HepG2 (cell line): ENCODE results near the gene GPC3. TPM values are rescaled to one million over a fixed set of nuclear protein-coding genes. Genes with fewer than 3 reads are reported as not detected.

Experiments used
- ATAC-seq: fragments of 200-7000 bp; cut with Tn5 transposase; 3 replicates; pipeline ENCODE4 v1.9.1; 2020; ENCODE audit warnings: mild to moderate bottlenecking, moderate library complexity
- BruUV-seq: library from RNA; stranded (reverse); fragments of 400-500 nt; replicated peaks from 2 replicates; lab custom pipeline; 2021; lab: Mats Ljungman, UMichigan
- CTCF ChIA-PET: fragments of 300-600 bp; formaldehyde crosslinking; extraction: SDS; loops from one replicate; lab custom pipeline; 2021; ENCODE audit warnings: low total read pairs, inconsistent platforms, low intra/inter-chr PET ratio; lab: Yijun Ruan, JAX
- POLR2A ChIA-PET: fragments of 350-600 bp; sonication (Branson Sonifier 250); formaldehyde crosslinking; loops from one replicate; lab custom pipeline; 2020; ENCODE audit warnings: antibody characterized with exemption, inconsistent platforms; lab: Yijun Ruan, JAX
- DNase-seq: peaks from one replicate; pipeline ENCODE4 v3.0.0-alpha.2; 2015; ENCODE audit warnings: low spot score
- FAIRE-seq: peaks from 3 replicates; lab custom pipeline; 2011; peaks lifted over from hg19 to GRCh38; lab: Jason Lieb, UNC
- H2AFZ ChIP-seq: one replicate; pipeline ENCODE4 v1.6.1; 2011; ENCODE audit warnings: low read length, inconsistent platforms
- H3K27ac ChIP-seq: fragments of 300-600 bp; 3 replicates; pipeline ENCODE4 v1.8.0; 2011; ENCODE audit warnings: mixed run types, mild to moderate bottlenecking, mixed read lengths, low read length, inconsistent platforms; ENCODE audit not compliant: insufficient read depth; ENCODE audit errors: extremely low read length
- H3K27me3 ChIP-seq, 2 experiments: fragments of 200-600 bp in 1 of 2; 2 replicates in 1 of 2; 3 replicates in 1 of 2; pipeline versions ENCODE4 v1.6.0 to v1.8.0; 2011; ENCODE audit warnings: low read length in 2 of 2, mild to moderate bottlenecking in 2 of 2, moderate library complexity in 2 of 2, inconsistent platforms in 1 of 2; ENCODE audit not compliant: insufficient read depth in 2 of 2, control insufficient read depth in 1 of 2
- H3K36me3 ChIP-seq, 2 experiments: fragments of 200-600 bp in 1 of 2; replicated peaks in 1 of 2; 2 replicates in 1 of 2; 3 replicates in 1 of 2; pipeline versions ENCODE4 v1.5.1 to v1.8.0; 2011; ENCODE audit warnings: low read length in 2 of 2, inconsistent platforms in 1 of 2; ENCODE audit not compliant: insufficient read depth in 2 of 2, control insufficient read depth in 1 of 2
- H3K4me1 ChIP-seq: 2 replicates; pipeline ENCODE4 v1.5.1; 2012; ENCODE audit warnings: low read length, inconsistent platforms; ENCODE audit not compliant: insufficient read depth
- H3K4me2 ChIP-seq: 2 replicates; pipeline ENCODE4 v1.6.0; 2011; ENCODE audit warnings: low read depth, low read length, inconsistent platforms
- H3K4me3 ChIP-seq, 3 experiments: fragments of 200-600 bp in 1 of 3; sonication (generic), shearing (Covaris generic) in 1 of 3; replicated peaks in 1 of 3; 2 replicates each; pipeline ENCODE4 v1.5.1; 2011 to 2016; ENCODE audit warnings: low read length in 3 of 3, inconsistent platforms in 2 of 3, low read depth in 2 of 3, mild to moderate bottlenecking in 2 of 3, control low read depth in 1 of 3, mixed read lengths in 1 of 3; ENCODE audit not compliant: insufficient read depth in 1 of 3
- H3K79me2 ChIP-seq: one replicate; pipeline ENCODE4 v1.6.1; 2011; ENCODE audit warnings: low read length, inconsistent platforms; ENCODE audit not compliant: insufficient read depth
- H3K9ac ChIP-seq: 2 replicates; pipeline ENCODE4 v1.6.0; 2011; ENCODE audit warnings: mild to moderate bottlenecking, low read depth, low read length, inconsistent platforms; ENCODE audit not compliant: insufficient read depth
- H3K9me3 ChIP-seq: 2 replicates; pipeline ENCODE4 v1.5.1; 2012; ENCODE audit warnings: mild to moderate bottlenecking, low read length
- H4K20me1 ChIP-seq: 2 replicates; pipeline ENCODE4 v1.6.0; 2011; ENCODE audit warnings: inconsistent platforms, mild to moderate bottlenecking, low read length, moderate library complexity; ENCODE audit not compliant: insufficient read depth
- ARNTL ChIP-seq: sonication (generic); formaldehyde crosslinking; IDR thresholded peaks from 2 replicates; pipeline ENCODE4 v1.4.0; 2020; ENCODE audit warnings: mild to moderate bottlenecking, missing genetic modification reagents
- DBP ChIP-seq: sonication (generic); formaldehyde crosslinking; IDR thresholded peaks from 2 replicates; pipeline ENCODE4 v1.4.0; 2020; ENCODE audit warnings: missing genetic modification reagents; ENCODE audit errors: not compliant biosample characterization
- EEA1 ChIP-seq: sonication (generic); formaldehyde crosslinking; IDR thresholded peaks from 2 replicates; pipeline ENCODE4 v1.5.1; 2020; ENCODE audit warnings: mild to moderate bottlenecking, missing genetic modification reagents, borderline replicate concordance
- JUND ChIP-seq: sonication (generic); formaldehyde crosslinking; IDR thresholded peaks from 2 replicates; pipeline ENCODE4 v1.8.0; 2022; ENCODE audit warnings: mild to moderate bottlenecking, missing genetic modification reagents
- MIER2 ChIP-seq: IDR thresholded peaks from 2 replicates; pipeline ENCODE4 v1.6.1; 2016; ENCODE audit warnings: missing biosample characterization, missing genetic modification reagents
- PLSCR1 ChIP-seq: sonication (generic); formaldehyde crosslinking; IDR thresholded peaks from 2 replicates; pipeline ENCODE4 v1.5.0; 2020; ENCODE audit warnings: missing genetic modification reagents, mild to moderate bottlenecking, borderline replicate concordance
- POLR2A ChIP-seq, 2 experiments: IDR thresholded peaks; 2 replicates each; pipeline ENCODE4 v1.6.1; 2011; ENCODE audit warnings: low read depth in 2 of 2, low read length in 2 of 2, mild to moderate bottlenecking in 1 of 2, moderate library complexity in 1 of 2; ENCODE audit not compliant: insufficient read depth in 1 of 2
- RBM22 ChIP-seq: fragments of 200-400 bp; formaldehyde crosslinking; optimal IDR thresholded peaks from 2 replicates; pipeline ENCODE3; 2017; ENCODE audit warnings: mild to moderate bottlenecking, low read length, moderate library complexity
- RNF219 ChIP-seq: sonication (generic); formaldehyde crosslinking; IDR thresholded peaks from 2 replicates; pipeline ENCODE4 v1.5.0; 2020; ENCODE audit warnings: mild to moderate bottlenecking, missing genetic modification reagents
- SIX1 ChIP-seq: sonication (generic); formaldehyde crosslinking; IDR thresholded peaks from 2 replicates; pipeline ENCODE4 v1.4.0; 2020; ENCODE audit warnings: missing genetic modification reagents, borderline replicate concordance
- TBX3 ChIP-seq: fragments of 450-650 bp; IDR thresholded peaks from 2 replicates; pipeline ENCODE4 v1.6.1; 2017; ENCODE audit warnings: antibody characterized with exemption, mild to moderate bottlenecking, inconsistent platforms, borderline replicate concordance
- ZFP36L1 ChIP-seq: sonication (generic); formaldehyde crosslinking; IDR thresholded peaks from 2 replicates; pipeline ENCODE4 v1.8.0; 2022; ENCODE audit warnings: mild to moderate bottlenecking, missing genetic modification reagents, moderate library complexity
- ZFX ChIP-seq: sonication (generic); formaldehyde crosslinking; IDR thresholded peaks from 2 replicates; pipeline ENCODE4 v1.4.0; 2020; ENCODE audit warnings: mild to moderate bottlenecking, low read depth, missing genetic modification reagents, moderate library complexity
- ZNF136 ChIP-seq: sonication (generic); formaldehyde crosslinking; IDR thresholded peaks from 2 replicates; pipeline ENCODE4 v1.8.1; 2022; ENCODE audit warnings: low read depth, mild to moderate bottlenecking, moderate library complexity, missing genetic modification reagents
- ZNF850 ChIP-seq: sonication (generic); formaldehyde crosslinking; conservative IDR thresholded peaks from 2 replicates; pipeline ENCODE4 v1.9.0; 2021; ENCODE audit warnings: mild to moderate bottlenecking, missing genetic modification reagents
- WGBS: methylation state at CpG from one replicate; pipeline ENCODE4 v1.1.6; 2017; ENCODE audit warnings: low lambda C conversion rate; 5-methylcytosine and 5-hydroxymethylcytosine counted together
- in situ Hi-C: cut with HindIII; loops from 2 replicates; pipeline ENCODE4 v1.10.0; 2017; ENCODE audit warnings: low pct_unique_long_range_greater_than_20kb; ENCODE audit not compliant: extremely low pct_ligation_motif_present
- intact Hi-C: fragments of 100-400 bp; cut with micrococcal nuclease; formaldehyde crosslinking; loops from one replicate; pipeline ENCODE4 v1.10.0; 2022; ENCODE audit not compliant: unreplicated experiment
- polyA plus RNA-seq, 8 experiments: library from polyadenylated mRNA; depleted of rRNA in 3 of 8; stranded (reverse) in 7 of 8; unstranded in 1 of 8; fragments of >200 nt; fragmentation: Illumina TruSeq in 4 of 8; extraction: Trizol in 4 of 8; gene quantifications; 2 replicates each; pipeline versions ENCODE4 v1.2.1 to v1.2.3, GENCODE V29; 2011 to 2016; ENCODE audit warnings: low read depth in 4 of 8, missing spikeins in 1 of 8, mixed read lengths in 1 of 8; ENCODE audit not compliant: insufficient read depth in 1 of 8
- total RNA-seq, 5 experiments: library from RNA; depleted of rRNA; stranded (reverse); fragments of >200 nt; fragmentation: Illumina TruSeq; extraction: Trizol; gene quantifications; 2 replicates each; pipeline ENCODE4 v1.2.3, GENCODE V29; 2016; ENCODE audit warnings: low read depth in 1 of 5

Gene GPC3
- total and polyA plus RNA-seq, 2 of the 13 experiments (the other 11 are each of a cell fraction or from before 2014, with no cell fraction given): 1,799 to 3,263 TPM

GRCh38 chrX:133924548-133924947, 60.8 kb downstream of the GPC3 start (continued):
- TF ChIP-seq ZFX (CRISPR knock-in tag) (no peak), RBM22 (peak; percentile 96), RNF219 (CRISPR knock-in tag) (no peak), SIX1 (CRISPR knock-in tag) (no peak), TBX3 (no peak), MIER2 (CRISPR knock-in tag) (no peak), PLSCR1 (CRISPR knock-in tag) (no peak), DBP (CRISPR knock-in tag) (no peak), ARNTL (CRISPR knock-in tag) (no peak)

- no peak overlapping the region for H3K4me3 ChIP-seq
- intact Hi-C loops: no loop called here
- ATAC-seq: no peak
- H3K36me3 ChIP-seq: peaks cover 5 to 46% of the 10 kb centered on the region in 2 experiments
- H3K9me3 ChIP-seq: no peaks in the 10 kb centered on the region
- 69% methylated on average over 2 of the region's 3 CpGs for WGBS
- H3K79me2 ChIP-seq: peaks cover 75% of the 10 kb centered on the region
- FAIRE-seq: peak; percentile 36
- peak; percentile 26 to 49; a peak in 3 of 4 replicates for TF ChIP-seq POLR2A (IDR thresholded peaks at IDR 0.05; ENCODE audit: insufficient read depth in 1 of 2, low read depth in 2 of 2, low read length in 2 of 2)
- TF ChIP-seq RBM22: peak; percentile 92
- no peak for TF ChIP-seq JUND (CRISPR knock-in tag)
- no peak for TF ChIP-seq ZNF850
- no peak for TF ChIP-seq EEA1
- no peak for TF ChIP-seq ZNF136 (CRISPR knock-in tag)
- TF ChIP-seq ZFP36L1 (CRISPR knock-in tag): no peak
- POLR2A ChIA-PET: no interaction called here
- in situ Hi-C loops: no loop called here
- H3K27me3 ChIP-seq: no peaks in the 10 kb centered on the region
- no peak for DNase-seq
- CTCF ChIA-PET: no interaction called here
- H3K4me1 ChIP-seq: peaks cover 79% of the 10 kb centered on the region
- H3K4me2 ChIP-seq: no peak overlapping the region
- no peak overlapping the region for H2AFZ ChIP-seq
- peaks cover 86% of the 10 kb centered on the region for H4K20me1 ChIP-seq
- BruUV-seq: no TSS peak
- no peak overlapping the region for H3K27ac ChIP-seq
- no peak overlapping the region for H3K9ac ChIP-seq
Measured at GRCh38 chrX:133923548-133923947, 61.8 kb downstream of the GPC3 start.
